Right renal cortex interstitium (tissue), 3 donors: Measurements from ENCODE around the gene PHF2. TPM values are rescaled to one million over a fixed set of nuclear protein-coding genes. Genes with fewer than 3 reads are reported as not detected.
"Not testable (repeated sequence)": the region's sequence is repeated elsewhere in the genome, so short reads cannot be mapped to it uniquely, and the experiment has no call there.

Experiments used
- DNase-seq, 3 donors: peaks; one replicate each; pipeline ENCODE4 v3.0.0-alpha.2; 2013; ENCODE audit warnings: low read depth in 3 of 3, low spot score in 2 of 3
- polyA plus RNA-seq, 3 donors: library from polyadenylated mRNA; unstranded; fragments of 120-200 nt; gene quantifications; one replicate each; pipeline ENCODE4 v1.2.1, GENCODE V29; 2013; ENCODE audit not compliant: insufficient read length in 3 of 3

Gene PHF2
- polyA plus RNA-seq, 3 donors = 34.8 to 37.6 (median 35.3) TPM

GRCh38 chr9:93662952-93663572 is 86.7 kb downstream of the PHF2 start:
- no peak for DNase-seq

DNA sequence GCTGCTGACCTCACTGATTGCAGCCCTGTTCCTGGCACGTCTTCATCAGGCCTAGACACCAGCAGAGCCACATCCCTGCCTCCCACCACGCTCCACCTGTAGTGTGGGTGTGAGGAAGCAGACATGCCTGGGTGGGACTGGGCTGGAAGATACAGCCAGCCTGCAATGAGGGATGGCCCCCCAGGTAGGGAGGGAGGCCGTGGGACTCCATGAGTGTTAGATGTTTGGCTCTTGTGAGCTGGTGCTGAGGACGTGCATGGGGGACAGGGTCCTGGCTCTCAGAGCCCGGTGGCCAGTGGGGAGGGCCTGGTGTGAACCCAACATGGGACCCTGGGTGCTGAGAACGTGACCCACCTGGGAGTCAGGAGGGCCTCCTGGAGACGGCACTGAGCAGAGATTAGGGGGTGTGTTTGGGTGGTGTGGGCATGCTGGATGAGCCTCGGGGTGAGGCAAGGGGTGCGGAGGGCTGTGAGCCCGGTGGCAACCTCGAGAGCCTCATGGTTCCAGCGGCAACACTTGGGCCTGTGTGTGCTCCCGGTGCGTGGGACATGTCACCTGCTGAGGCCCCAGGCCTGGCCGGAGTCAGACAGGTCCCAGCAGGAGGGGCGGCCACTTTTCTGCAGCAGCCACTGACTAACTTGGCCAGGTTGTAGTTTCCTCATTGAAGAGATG is 87.6 kb downstream of the PHF2 start:
- DNase-seq = no peak

DNA sequence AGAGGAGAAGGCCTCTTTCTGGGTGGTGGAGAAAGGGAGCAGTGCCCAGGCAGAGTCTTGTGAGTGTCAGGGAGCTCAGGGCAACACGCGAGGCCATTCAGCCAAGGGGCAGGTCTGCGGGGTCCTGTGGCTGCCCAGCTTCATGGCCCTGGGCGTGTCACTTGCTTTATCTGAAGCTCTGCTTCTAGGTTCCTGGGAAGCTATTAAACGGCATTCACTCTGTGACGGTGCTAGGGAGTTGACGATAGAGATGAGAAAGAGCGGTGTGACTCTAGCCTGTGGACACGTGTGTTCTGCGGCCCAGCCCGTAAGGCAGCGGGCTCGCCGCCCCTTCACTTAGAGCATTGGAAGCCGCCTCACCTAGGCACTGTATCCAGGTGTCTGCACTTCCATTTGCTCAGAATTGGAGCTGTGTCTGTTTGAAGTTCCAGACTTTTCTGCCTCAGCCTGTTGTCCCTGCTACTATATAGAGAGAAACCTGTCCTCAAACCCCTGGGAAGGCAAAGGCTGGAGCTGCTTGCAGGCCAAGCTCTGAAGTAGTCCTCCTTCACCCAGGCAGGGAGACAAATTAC is 88.3 kb downstream of the PHF2 start:
- no peak for DNase-seq

DNA sequence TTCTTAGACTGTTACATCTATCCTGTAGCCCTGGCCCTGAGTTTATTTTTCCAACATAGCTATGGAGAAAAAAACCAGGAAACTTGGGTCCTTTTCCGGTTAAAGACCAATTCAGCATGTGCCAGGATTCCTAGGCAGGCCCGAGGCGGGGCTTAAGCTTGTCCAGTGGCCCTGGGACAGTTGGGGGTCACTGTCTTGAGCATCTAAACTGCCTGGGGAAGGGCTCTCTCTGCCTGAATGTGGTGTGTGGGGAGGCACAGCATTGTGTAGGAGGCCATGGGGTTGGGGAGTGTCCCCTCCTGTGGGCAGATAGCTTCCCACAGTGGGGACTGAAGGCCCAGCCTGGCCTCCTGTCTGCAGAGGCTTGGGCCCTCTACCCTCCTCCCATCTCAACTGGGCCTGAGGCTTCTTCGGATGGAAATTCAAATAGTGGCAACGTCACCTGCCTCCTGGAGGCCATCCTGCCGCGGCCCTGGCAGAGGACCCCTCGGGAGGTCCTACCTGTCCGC is 88.8 kb downstream of the PHF2 start:
- DNase-seq = no peak

- peak in 1 of 3 donors; percentile 7 for DNase-seq
Measured at GRCh38 chr9:93665637-93666438, 89.5 kb downstream of the PHF2 start.

DNA sequence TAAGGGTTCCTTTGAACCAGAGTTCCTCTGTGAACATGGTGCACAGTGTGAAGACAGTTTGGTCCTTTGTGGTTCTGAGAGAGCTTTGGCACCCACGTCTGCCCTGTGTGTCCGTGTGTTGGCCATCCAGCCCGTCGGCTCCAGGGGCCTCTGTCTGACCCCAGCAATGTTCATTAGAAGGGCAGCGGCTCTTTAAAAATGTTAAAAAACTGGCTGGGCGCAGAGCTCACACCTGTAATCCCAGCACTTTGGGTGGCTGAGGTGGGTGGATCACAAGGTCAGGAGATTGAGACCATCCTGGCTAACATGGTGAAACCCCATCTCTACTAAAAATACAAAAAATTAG is 90.0 kb downstream of the PHF2 start:
- DNase-seq = not testable (repeated sequence)

DNA sequence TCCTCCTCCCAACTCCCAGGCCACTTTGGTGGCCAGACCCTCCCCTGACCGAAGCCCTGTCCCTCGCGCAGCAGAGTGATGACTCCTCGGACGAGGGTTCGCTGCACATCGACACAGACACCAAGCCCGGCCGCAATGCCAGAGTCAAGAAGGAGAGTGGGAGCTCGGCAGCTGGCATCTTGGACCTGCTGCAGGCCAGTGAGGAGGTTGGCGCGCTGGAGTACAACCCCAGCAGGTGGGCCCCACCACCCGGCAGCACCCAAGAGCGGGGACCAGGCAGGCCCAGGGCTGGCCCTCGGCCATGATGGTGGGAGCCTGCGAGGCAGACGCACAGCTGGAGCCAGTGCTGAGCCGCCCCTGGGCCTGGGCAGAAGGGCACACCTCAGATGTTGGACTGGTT is 90.6 kb downstream of the PHF2 start:
- no peak for DNase-seq

- DNase-seq = no peak
Measured at GRCh38 chr9:93667627-93668026, 91.2 kb downstream of the PHF2 start.

- no peak for DNase-seq
Measured at GRCh38 chr9:93668261-93668871, 92.0 kb downstream of the PHF2 start.

DNA sequence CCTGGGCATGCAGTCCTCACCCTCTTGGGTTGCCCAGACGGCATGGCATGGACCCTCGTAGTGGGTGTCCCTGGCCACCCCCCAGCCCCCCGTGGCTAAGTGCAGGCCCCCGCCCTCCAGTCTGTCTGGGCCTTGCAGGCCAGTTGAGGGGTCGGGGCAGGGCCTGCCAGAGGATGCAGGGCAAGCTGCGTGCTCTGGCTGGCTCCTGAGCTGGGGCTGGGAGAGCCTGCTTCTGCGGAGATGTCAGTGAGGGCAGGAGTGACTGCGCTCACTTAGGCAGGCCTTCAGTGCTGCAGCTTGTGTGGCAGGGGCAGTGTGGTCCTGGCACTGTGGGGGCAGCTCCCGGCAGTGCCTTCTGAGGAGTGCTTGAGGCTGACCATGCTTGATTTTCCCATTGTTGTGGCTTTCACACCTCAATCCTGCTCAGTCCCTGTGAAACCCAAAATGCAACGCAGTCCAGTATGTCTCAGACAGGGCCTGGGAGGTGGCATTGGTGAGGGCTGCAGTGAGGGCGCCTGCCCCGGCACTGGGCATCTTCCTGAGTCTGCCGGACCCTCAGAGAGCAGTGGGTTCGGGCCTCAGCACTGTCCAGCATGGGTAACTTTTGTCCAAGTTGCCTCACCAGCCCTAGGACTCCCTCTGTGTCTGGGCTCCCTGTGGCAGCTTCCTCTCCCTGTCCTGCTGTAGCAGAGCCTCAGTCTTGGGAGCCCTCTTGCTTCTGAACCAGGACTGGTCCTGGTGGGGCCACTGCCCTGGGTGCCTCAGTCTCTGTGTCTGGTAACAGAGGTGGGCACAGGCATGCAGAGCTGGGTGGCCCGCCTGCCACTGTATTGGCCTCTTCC is 93.0 kb downstream of the PHF2 start:
- no peak for DNase-seq

- DNase-seq = no peak
Measured at GRCh38 chr9:93669958-93670207, 93.5 kb downstream of the PHF2 start.

GRCh38 chr9:93670208-93671019 is 94.0 kb downstream of the PHF2 start:
- no peak for DNase-seq

- no peak for DNase-seq
Measured at GRCh38 chr9:93671020-93671338, 94.6 kb downstream of the PHF2 start.

- not testable (repeated sequence) for DNase-seq
Measured at GRCh38 chr9:93672330-93673020, 96.1 kb downstream of the PHF2 start.

DNA sequence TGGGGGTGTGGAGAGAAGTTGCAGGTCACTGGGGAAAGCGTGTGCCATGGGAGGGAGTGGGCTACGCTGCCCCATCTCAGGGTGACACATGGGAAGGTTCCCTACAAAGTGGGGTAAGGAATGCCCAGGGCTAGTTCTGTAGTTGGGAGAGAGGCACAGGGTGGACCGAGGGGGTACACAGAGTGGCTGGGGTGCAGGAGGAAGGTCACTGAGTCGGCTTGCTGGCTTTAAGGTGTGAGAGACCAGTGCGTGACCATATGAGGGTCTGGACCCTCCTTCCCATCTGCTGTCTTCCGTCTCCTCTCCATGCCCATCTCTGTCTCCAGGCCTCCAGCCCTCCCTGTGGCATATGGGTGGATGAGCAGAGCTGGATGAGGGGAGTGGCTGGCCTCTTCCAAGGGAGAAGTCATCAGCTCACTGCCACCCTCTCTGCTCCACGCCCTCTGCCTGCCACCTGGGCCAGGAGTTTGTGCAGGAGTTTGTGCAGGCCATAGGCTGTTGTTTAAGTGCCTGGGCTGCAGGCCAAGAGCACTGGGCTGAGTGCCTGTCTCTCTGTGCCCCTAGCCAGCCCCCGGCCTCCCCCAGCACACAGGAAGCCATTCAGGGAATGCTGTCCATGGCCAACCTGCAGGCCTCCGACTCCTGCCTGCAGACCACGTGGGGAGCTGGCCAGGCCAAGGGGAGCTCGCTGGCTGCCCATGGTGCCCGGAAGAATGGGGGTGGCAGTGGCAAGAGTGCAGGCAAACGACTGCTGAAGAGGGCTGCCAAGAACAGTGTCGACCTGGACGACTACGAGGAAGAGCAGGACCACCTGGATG is 96.8 kb downstream of the PHF2 start:
- no peak for DNase-seq

GRCh38 chr9:93673839-93674334 is 97.5 kb downstream of the PHF2 start:
- no peak for DNase-seq

GRCh38 chr9:93674580-93675335 is 98.4 kb downstream of the PHF2 start:
- DNase-seq = no peak
